NCI-H146 (cell line): ENCODE results near the gene CRIP2.

Source experiments
- DNase-seq: peaks from one replicate; lab custom pipeline; 2025; lab: John Stamatoyannopoulos, UW

CRIP2 gene

DNA sequence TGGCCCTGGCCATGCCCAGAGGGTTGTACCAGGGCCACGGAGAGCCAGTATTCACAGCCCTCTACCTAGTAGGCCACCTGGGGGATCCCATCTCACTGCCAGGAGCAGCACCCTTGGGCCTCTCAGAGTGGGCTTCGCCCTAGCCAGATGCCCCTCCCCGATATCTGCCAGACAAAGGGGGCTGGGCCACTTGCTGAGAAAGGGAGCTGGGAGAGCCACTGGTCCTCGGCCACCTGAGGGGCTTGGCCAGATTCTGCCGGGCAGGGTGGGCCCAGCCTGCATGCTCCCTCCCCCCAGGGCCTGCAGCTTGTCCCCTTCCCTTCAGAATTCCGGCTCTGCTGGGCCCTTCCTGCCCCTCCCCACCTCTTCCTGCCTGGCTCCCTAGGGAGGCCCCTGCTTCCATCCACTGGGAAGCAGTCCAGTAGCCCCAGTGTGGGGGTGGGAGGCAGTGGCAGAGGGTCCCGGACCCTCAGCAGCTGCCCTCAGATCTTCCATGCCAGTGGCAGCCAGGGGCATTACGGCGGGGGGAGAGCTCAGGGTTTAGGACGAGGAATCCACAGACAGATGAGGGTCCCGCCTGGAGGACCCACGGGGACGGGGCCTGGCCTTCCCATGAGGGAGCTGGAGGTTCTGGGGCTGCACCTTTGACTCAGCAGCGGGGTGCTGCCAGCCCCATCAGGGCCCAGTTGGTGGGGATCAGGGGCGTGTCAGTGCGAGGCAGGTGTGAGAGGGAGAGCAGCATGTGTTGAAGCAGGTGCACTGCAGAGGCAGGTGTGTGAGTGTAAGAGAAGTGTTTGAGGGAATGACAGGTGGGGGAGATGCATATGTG, 2.4 kb downstream of the CRIP2 start:
- DNase-seq, result peak; percentile 38

- no peak for DNase-seq
Measured at GRCh38 chr14:105477660-105478397, 3.2 kb downstream of the CRIP2 start.

DNA sequence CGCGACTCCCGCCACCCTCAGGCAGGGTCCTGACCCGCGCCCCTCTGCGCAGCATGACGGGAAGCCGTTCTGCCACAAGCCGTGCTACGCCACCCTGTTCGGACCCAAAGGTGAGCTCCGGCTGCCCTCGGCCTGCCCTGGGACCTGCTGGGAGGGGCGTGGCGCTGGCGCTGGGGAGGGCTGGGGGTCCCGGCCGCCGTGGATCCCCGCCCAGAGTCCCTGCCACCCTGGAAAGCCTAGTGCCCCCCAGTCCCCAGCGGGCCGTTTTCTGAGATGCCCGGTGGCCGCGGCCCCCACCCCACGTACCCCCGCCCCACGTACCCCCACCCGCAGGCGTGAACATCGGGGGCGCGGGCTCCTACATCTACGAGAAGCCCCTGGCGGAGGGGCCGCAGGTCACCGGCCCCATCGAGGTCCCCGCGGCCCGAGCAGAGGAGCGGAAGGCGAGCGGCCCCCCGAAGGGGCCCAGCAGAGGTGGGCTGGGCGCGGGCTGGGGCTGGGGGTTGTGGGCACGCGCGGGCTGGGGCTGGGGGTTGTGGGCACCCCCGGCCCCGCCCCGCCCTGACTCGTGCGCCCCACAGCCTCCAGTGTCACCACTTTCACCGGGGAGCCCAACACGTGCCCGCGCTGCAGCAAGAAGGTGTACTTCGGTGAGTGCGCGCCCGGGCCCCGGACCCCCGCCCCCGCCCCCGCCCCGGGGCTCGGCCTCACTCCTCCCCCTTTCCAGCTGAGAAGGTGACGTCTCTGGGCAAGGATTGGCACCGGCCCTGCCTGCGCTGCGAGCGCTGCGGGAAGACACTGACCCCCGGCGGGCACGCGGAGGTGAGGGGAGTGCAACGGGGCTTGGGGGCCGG, 4.0 kb downstream of the CRIP2 start:
- DNase-seq, result no peak

DNA sequence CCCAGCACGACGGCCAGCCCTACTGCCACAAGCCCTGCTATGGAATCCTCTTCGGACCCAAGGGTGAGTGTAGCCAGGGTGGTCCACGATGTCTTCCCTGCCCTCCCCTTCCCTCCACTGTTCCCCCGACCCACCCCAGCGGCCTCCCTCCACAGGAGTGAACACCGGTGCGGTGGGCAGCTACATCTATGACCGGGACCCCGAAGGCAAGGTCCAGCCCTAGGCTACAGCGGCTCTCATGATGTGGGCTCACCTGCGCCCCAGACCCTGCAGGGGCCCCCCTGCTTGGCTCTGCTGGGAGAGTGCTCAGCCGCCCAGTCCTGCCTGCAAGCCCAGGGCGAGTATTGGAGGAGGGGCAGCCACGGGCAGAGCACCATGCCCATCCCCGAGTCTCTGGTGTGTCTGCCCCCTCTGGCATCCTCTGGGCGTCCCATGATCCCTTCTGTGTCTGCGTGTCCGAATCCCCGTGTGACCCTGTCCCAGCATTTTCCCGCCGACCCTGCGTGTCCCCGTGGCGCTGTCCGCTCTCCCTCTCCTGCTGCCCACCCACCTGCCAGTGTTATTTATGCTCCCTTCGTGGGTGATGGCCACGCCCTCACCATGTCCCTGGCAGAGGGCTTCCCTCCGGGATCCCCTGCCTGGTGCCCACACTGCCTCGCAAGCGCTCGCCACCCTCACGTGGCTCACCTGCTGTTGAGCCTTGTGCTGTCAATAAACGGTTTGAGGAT, 5.0 kb downstream of the CRIP2 start:
- DNase-seq, result no peak

GRCh38 chr14:105480199-105480746, 5.7 kb downstream of the CRIP2 start:
- DNase-seq, result no peak

DNA sequence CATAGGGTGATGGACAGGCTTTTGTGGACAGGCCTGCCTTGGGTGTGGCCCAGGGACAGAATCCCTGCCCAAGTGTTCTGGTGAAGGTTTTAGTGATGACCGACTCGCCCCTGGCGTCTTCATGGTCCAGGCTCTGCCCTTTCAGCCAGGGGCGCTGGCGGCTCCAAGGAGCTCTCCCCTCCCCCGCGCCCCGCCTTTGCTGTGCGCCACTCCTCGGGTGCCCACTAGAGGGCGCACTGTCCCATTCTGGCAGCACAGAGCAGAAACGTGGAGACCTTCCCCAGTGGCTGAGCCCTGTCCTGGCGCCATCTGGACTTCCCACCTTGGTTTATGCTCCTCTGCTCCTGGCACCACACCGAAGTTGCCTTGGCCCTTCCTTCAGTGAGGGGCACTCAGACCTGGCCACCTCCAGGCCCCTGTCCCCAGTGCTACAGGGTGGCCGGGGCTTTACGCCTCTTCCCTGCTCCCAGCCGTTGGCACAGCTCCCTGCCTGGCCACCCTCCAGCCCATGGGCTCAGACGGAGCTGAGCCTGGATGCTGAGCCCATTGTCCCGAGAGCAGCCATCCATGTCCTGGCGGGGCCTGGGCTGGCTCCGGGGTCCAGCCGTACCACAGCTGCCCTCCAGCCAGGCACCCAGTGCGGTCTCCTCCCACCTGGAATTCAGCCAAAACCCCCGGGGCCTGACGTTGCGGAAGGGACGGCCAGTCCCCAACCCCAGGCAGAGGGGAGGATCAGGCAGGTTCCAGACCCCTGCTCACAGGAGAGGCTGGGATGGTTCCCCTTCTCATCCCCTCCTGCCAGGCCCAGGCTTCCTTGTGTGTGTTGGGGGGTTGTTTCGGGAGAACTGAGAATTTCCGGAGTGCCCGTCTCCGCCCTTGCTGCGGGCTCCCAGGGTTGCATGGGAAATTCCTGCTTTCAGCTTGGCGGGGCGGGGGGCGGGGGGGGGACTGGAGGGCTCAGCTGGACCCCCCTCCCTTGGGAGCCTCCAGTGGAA, 6.5 kb downstream of the CRIP2 start:
- peak; percentile 93 for DNase-seq

DNA sequence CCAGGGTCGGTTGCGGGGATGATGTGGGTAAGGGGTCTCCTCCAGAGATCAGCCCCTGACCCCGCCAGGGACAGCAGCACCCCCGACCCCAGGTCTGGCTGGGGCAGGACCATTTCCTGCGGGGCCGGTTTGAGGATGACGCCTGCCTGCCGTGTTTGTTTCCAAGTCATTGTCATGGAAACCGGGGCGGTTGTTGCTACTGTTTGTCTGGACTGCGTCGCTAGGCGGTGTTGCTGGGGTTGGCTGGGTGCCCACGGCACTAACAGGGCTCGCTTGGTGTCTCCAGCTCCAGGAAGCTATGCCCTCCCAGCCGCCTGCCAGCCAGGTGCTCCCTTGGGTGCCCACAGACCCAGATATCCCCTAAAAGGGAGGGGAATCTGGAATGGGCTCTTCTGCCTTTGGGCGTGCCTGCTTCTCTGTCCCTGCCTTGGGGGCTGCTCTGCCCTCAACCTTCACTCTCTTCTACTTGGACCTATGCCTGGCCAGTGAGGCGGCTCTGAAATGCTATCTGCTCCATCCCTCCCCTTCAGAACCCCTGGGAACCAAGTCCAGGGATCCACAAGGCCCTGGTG, 7.4 kb downstream of the CRIP2 start:
- peak; percentile 98 for DNase-seq

GRCh38 chr14:105482486-105483110, 8.0 kb downstream of the CRIP2 start:
- DNase-seq, result no peak

DNA sequence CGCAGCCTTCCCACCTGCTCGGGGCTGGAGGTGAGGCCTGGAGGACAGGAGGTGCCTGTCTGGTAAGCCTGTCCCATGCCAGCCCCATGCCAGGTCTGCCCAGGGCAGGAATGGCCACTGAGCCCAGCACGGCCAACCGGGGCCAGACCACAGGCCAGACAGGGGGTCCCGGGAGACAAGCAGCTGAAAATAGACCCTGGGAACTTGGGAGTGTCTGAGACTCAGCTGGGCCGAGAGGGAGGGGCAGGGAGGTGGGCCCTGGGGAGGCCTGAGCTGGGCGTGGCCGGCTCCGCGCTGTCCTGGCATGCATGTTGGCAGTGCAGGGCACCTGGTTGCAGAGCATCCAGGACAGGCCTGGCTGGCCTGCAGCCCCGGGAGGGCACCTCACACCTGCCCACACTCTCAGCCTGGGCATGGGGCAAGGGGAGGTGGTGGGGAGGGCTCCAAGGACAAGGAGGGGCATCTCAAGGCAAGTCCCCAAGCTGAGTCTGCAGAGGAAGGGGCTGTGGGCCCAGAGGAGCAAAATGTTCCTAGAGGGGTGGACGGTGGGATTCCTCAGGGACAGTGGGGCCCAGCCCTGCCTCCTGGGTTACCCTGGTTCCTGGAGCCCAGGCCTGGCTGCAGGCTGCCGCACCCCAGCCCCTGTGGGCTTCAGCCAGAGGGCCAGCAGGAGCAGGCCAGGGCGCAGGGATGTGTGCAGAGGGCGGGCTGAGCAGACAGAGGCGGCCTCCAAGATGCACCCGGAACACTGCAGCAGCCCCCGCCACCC, 8.9 kb downstream of the CRIP2 start:
- no peak for DNase-seq

GRCh38 chr14:105484069-105484996, 9.7 kb downstream of the CRIP2 start:
- no peak for DNase-seq

- DNase-seq, result no peak
Measured at GRCh38 chr14:105484997-105485393, 10.4 kb downstream of the CRIP2 start.

- peak; percentile 84 for DNase-seq
Measured at GRCh38 chr14:105485739-105486162, 11.1 kb downstream of the CRIP2 start.

GRCh38 chr14:105486163-105486973, 11.7 kb downstream of the CRIP2 start, which contains the start of gene CRIP1:
TSS of gene CRIP1 (plus strand) at chr14:105486886. CDS start at chr14:105487260, 374 bp downstream.
- DNase-seq, result no peak

- DNase-seq, result peak; percentile 61
Measured at GRCh38 chr14:105486974-105487448, 12.4 kb downstream of the CRIP2 start.

DNA sequence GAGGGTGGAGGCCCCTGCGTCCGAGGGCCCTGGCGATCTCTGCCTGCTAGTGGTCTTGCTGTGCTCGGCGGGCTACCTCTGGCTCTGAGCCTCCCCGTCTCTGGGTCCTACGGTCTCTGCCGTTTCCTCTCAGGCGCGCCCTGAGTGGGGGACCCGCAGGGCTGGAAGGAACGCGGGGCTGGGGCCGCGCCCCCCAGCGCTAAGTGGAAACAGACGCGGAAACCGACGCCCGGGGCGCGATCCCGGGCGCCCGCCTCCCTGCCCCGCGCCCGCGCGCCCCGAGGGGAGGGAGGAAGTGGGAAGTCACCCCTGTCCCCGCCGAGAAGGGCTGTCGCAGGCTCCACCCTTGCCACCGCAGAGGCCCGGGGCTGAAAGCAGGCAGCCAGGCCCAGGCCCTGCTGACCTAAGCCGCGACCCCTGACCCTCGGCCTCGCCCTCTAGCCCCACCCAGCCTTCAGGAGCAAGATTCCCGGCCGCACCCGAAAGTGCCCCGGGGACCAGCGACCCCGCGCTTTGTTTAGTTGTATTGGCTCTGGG, 12.9 kb downstream of the CRIP2 start:
- peak; percentile 54 for DNase-seq
